ENCODE results near the gene RMC1.
"Not testable (repeated sequence)": the region's sequence is repeated elsewhere in the genome, so short reads cannot be mapped to it uniquely, and the experiment has no call there.

The RMC1 gene

GRCh38 chr18:23532848-23533247 is 29.5 kb downstream of the RMC1 start:
- no peak for DNase-seq (ENCODE audit: low read depth in 2 of 2)

GRCh38 chr18:23534276-23534675 is 31.0 kb downstream of the RMC1 start:
- DNase-seq (ENCODE audit: low read depth in 2 of 2) = no peak

GRCh38 chr18:23536204-23536603 is 32.9 kb downstream of the RMC1 start:
- DNase-seq (ENCODE audit: low read depth in 2 of 2) = no peak

GRCh38 chr18:23537274-23537673 is 34.0 kb downstream of the RMC1 start:
- no peak for DNase-seq (ENCODE audit: low read depth in 2 of 2)

GRCh38 chr18:23538001-23538400 is 34.7 kb downstream of the RMC1 start:
- no peak for DNase-seq (ENCODE audit: low read depth in 2 of 2)

GRCh38 chr18:23538870-23539269 is 35.6 kb downstream of the RMC1 start:
- DNase-seq (ENCODE audit: low read depth in 2 of 2) = no peak

- no peak for DNase-seq (ENCODE audit: low read depth in 2 of 2)
Observed at GRCh38 chr18:23539296-23539695, 36.0 kb downstream of the RMC1 start.

GRCh38 chr18:23539911-23540525 is 36.7 kb downstream of the RMC1 start:
- DNase-seq (ENCODE audit: low read depth in 2 of 2) = no peak

- DNase-seq (ENCODE audit: low read depth in 2 of 2) = no peak
Observed at GRCh38 chr18:23540867-23541266, 37.6 kb downstream of the RMC1 start.

- no peak for DNase-seq (ENCODE audit: low read depth in 2 of 2)
Observed at GRCh38 chr18:23541349-23542093, 38.2 kb downstream of the RMC1 start.

- no peak for DNase-seq (ENCODE audit: low read depth in 2 of 2)
Observed at GRCh38 chr18:23542461-23542860, 39.1 kb downstream of the RMC1 start.

GRCh38 chr18:23545247-23545789 is 42.0 kb downstream of the RMC1 start:
- no peak for DNase-seq (ENCODE audit: low read depth in 2 of 2)

- no peak for DNase-seq (ENCODE audit: low read depth in 2 of 2)
Observed at GRCh38 chr18:23547306-23547705, 44.0 kb downstream of the RMC1 start.

GRCh38 chr18:23547846-23548245 is 44.5 kb downstream of the RMC1 start:
- no peak for DNase-seq (ENCODE audit: low read depth in 2 of 2)

GRCh38 chr18:23548275-23548674 is 45.0 kb downstream of the RMC1 start:
- DNase-seq (ENCODE audit: low read depth in 2 of 2) = no peak

- DNase-seq (ENCODE audit: low read depth in 2 of 2) = no peak
Observed at GRCh38 chr18:23548719-23549118, 45.4 kb downstream of the RMC1 start.

- DNase-seq (ENCODE audit: low read depth in 2 of 2) = no peak
Observed at GRCh38 chr18:23550898-23551297, 47.6 kb downstream of the RMC1 start.

- DNase-seq (ENCODE audit: low read depth in 2 of 2) = no peak
Observed at GRCh38 chr18:23551978-23552377, 48.7 kb downstream of the RMC1 start.

GRCh38 chr18:23552505-23552904 is 49.2 kb downstream of the RMC1 start:
- DNase-seq (ENCODE audit: low read depth in 2 of 2) = no peak

- DNase-seq (ENCODE audit: low read depth in 2 of 2) = no peak
Observed at GRCh38 chr18:23553887-23554286, 50.6 kb downstream of the RMC1 start.

- no peak for DNase-seq (ENCODE audit: low read depth in 2 of 2)
Observed at GRCh38 chr18:23556145-23556780, 53.0 kb downstream of the RMC1 start.

GRCh38 chr18:23557511-23557910 is 54.2 kb downstream of the RMC1 start:
- DNase-seq (ENCODE audit: low read depth in 2 of 2) = not testable (repeated sequence)

GRCh38 chr18:23560186-23560585 is 56.9 kb downstream of the RMC1 start:
- no peak for DNase-seq (ENCODE audit: low read depth in 2 of 2)

Data from stimulated activated CD4-positive, alpha-beta T cell treated with anti-CD3 and anti-CD28 coated beads, Interleukin-4, amount 100 ng/mL, for 48 hours (primary cell).